HEK293 (cell line): ENCODE data around the gene ACSBG1.

Source experiments
- CTCF ChIP-seq: fragments of 450-650 bp; formaldehyde crosslinking; IDR thresholded peaks from 2 replicates; pipeline ENCODE4 v1.5.1; 2016; ENCODE audit warnings: missing biosample characterization, missing genetic modification characterization
- GLI4 ChIP-seq: fragments of 450-650 bp; formaldehyde crosslinking; IDR thresholded peaks from 2 replicates; pipeline ENCODE4 v1.5.1; 2016; ENCODE audit warnings: missing biosample characterization, missing genetic modification characterization
- MZF1 ChIP-seq: fragments of 450-650 bp; formaldehyde crosslinking; IDR thresholded peaks from 2 replicates; pipeline ENCODE4 v1.5.1; 2017; ENCODE audit warnings: missing biosample characterization, missing genetic modification characterization, borderline replicate concordance
- PATZ1 ChIP-seq: fragments of 450-650 bp; formaldehyde crosslinking; IDR thresholded peaks from 2 replicates; pipeline ENCODE4 v1.5.1; 2016; ENCODE audit warnings: missing biosample characterization, missing genetic modification characterization
- YY1 ChIP-seq: fragments of 450-650 bp; formaldehyde crosslinking; IDR thresholded peaks from 2 replicates; pipeline ENCODE4 v1.5.1; 2018; ENCODE audit warnings: missing biosample characterization, missing genetic modification characterization
- ZFHX2 ChIP-seq: fragments of 450-650 bp; formaldehyde crosslinking; conservative IDR thresholded peaks from 2 replicates; pipeline ENCODE4 v1.5.1; 2016; ENCODE audit warnings: missing biosample characterization, missing genetic modification characterization
- ZNF2 ChIP-seq: fragments of 450-650 bp; formaldehyde crosslinking; IDR thresholded peaks from 2 replicates; pipeline ENCODE4 v1.5.1; 2016; ENCODE audit warnings: missing biosample characterization, missing genetic modification characterization
- ZNF202 ChIP-seq: fragments of 450-650 bp; formaldehyde crosslinking; IDR thresholded peaks from 2 replicates; pipeline ENCODE4 v1.5.1; 2016; ENCODE audit warnings: missing biosample characterization, missing genetic modification characterization, borderline replicate concordance
- TF ChIP-seq, protein P1 (sequence below): fragments of 450-650 bp; formaldehyde crosslinking; IDR thresholded peaks from 2 replicates; pipeline ENCODE4 v1.5.1; 2016; ENCODE audit warnings: missing biosample characterization, missing genetic modification characterization
- TF ChIP-seq, protein P2 (sequence below): fragments of 450-650 bp; formaldehyde crosslinking; IDR thresholded peaks from 2 replicates; pipeline ENCODE4 v1.5.1; 2016; ENCODE audit warnings: missing biosample characterization, missing genetic modification characterization

GRCh38 chr15:78225783-78226541 is 8.4 kb downstream of the ACSBG1 start:
- TF ChIP-seq ZFHX2 (tag by site-specific recombination) (no peak), YY1 (no peak), GLI4 (tag by site-specific recombination) (no peak), ZNF202 (no peak), CTCF (tag by site-specific recombination) (no peak), MZF1 (tag by site-specific recombination) (no peak), PATZ1 (tag by site-specific recombination) (no peak), ZNF2 (no peak)
- TF ChIP-seq, protein P1, sequence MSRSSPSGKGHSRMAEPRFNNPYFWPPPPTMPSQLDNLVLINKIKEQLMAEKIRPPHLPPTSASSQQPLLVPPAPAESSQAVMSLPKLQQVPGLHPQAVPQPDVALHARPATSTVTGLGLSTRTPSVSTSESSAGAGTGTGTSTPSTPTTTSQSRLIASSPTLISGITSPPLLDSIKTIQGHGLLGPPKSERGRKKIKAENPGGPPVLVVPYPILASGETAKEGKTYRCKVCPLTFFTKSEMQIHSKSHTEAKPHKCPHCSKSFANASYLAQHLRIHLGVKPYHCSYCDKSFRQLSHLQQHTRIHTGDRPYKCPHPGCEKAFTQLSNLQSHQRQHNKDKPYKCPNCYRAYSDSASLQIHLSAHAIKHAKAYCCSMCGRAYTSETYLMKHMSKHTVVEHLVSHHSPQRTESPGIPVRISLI (tag by site-specific recombination) = no peak
- TF ChIP-seq, protein P2, sequence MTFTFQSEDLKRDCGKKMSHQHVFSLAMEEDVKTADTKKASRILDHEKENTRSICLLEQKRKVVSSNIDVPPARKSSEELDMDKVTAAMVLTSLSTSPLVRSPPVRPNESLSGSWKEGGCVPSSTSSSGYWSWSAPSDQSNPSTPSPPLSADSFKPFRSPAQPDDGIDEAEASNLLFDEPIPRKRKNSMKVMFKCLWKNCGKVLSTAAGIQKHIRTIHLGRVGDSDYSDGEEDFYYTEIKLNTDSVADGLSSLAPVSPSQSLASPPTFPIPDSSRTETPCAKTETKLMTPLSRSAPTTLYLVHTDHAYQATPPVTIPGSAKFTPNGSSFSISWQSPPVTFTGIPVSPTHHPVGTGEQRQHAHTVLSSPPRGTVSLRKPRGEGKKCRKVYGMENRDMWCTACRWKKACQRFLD (tag by site-specific recombination) = no peak
